K562 (cell line): Measurements from ENCODE around the gene CARD9. TPM values are rescaled to one million over a fixed set of nuclear protein-coding genes. Genes with fewer than 3 reads are reported as not detected.
A peak's percentile ranks its signal among the peaks of the same experiment; 100 is the strongest.

Source experiments
- GTF2A2 ChIP-seq: IDR thresholded peaks from 2 replicates; pipeline ENCODE4 v1.6.1; 2016; ENCODE audit warnings: mild to moderate bottlenecking, missing genetic modification characterization, missing compliant biosample characterization
- KDM5B ChIP-seq: fragments of 200-600 bp; sonication (generic); IDR thresholded peaks from 2 replicates; pipeline ENCODE4 v1.6.1; 2012; ENCODE audit warnings: low read depth, mild to moderate bottlenecking, moderate library complexity, low read length, control low read depth, inconsistent platforms; ENCODE audit not compliant: insufficient replicate concordance
- MCM5 ChIP-seq: fragments of 450-650 bp; IDR thresholded peaks from 2 replicates; pipeline ENCODE4 v1.6.1; 2016; ENCODE audit warnings: low read depth
- NCOA2 ChIP-seq, 2 experiments: fragments of 450-650 bp; IDR thresholded peaks; 2 replicates each; pipeline ENCODE4 v1.6.1; 2018; ENCODE audit warnings: mild to moderate bottlenecking in 2 of 2, moderate library complexity in 1 of 2; ENCODE audit not compliant: partially characterized antibody in 2 of 2
- NELFE ChIP-seq: IDR thresholded peaks from 2 replicates; pipeline ENCODE4 v1.6.1; 2011; ENCODE audit warnings: mild to moderate bottlenecking; ENCODE audit not compliant: insufficient read depth, insufficient read length
- RFX7 ChIP-seq: fragments of 250-450 bp; sonication (Bioruptor Pico); IDR thresholded peaks from 2 replicates; pipeline ENCODE4 v1.5.1; 2021; ENCODE audit warnings: mild to moderate bottlenecking
- XRCC4 ChIP-seq: IDR thresholded peaks from one replicate; pipeline ENCODE4 v1.6.1; 2011; ENCODE audit not compliant: insufficient read depth, insufficient read length; ENCODE audit errors: extremely low read depth
- ZNF133 ChIP-seq: fragments of 250-450 bp; sonication (Bioruptor Pico); IDR thresholded peaks from 2 replicates; pipeline ENCODE4 v1.4.0; 2020; ENCODE audit warnings: mild to moderate bottlenecking
- ZNF224 ChIP-seq: sonication (generic); formaldehyde crosslinking; IDR thresholded peaks from 2 replicates; pipeline ENCODE4 v1.8.0; 2022; ENCODE audit warnings: mild to moderate bottlenecking, missing genetic modification reagents
- ZNF232 ChIP-seq: sonication (generic); formaldehyde crosslinking; IDR thresholded peaks from 2 replicates; pipeline ENCODE4 v1.8.0; 2022; ENCODE audit warnings: mild to moderate bottlenecking, missing genetic modification reagents
- polyA plus RNA-seq, 8 experiments: library from polyadenylated mRNA; depleted of rRNA in 4 of 8; stranded (reverse) in 5 of 8; unstranded in 3 of 8; fragments of >200 nt; fragmentation: Nextera tagmentation in 2 of 8; fragmentation: Illumina TruSeq in 1 of 8; extraction: Ambion mirVana in 2 of 8; extraction: Trizol in 1 of 8; gene quantifications; 2 replicates each; pipeline versions ENCODE4 v1.2.1 to v1.2.3, GENCODE V29; 2011 to 2014; ENCODE audit warnings: inconsistent platforms in 1 of 8, missing spikeins in 1 of 8
- total RNA-seq, 7 experiments: library from RNA; depleted of rRNA in 6 of 7; stranded (reverse); fragments of >200 nt in 6 of 7; fragmentation: Illumina TruSeq in 2 of 7; extraction: Trizol in 2 of 7; gene quantifications; 2 replicates each; pipeline versions ENCODE4 v1.2.1 to v1.2.3, GENCODE V29; 2011 to 2021; ENCODE audit warnings: low replicate concordance in 1 of 7
- TF ChIP-seq, protein P1 (sequence below): fragments of 450-650 bp; IDR thresholded peaks from 2 replicates; pipeline ENCODE4 v1.6.1; 2016
- TF ChIP-seq, protein P2 (sequence below): sonication (generic); formaldehyde crosslinking; IDR thresholded peaks from 2 replicates; pipeline ENCODE4 v1.8.0; 2022; ENCODE audit warnings: mild to moderate bottlenecking, missing genetic modification reagents
- TF ChIP-seq, protein P3 (sequence below): fragments of 450-650 bp; formaldehyde crosslinking; IDR thresholded peaks from 2 replicates; pipeline ENCODE4 v1.4.0; 2020; ENCODE audit warnings: mild to moderate bottlenecking, mixed read lengths
- TF ChIP-seq, protein P4 (sequence below): sonication (generic); formaldehyde crosslinking; IDR thresholded peaks from 2 replicates; pipeline ENCODE4 v1.5.0; 2020; ENCODE audit warnings: missing genetic modification reagents
- TF ChIP-seq, protein P5 (sequence below): fragments of 450-650 bp; conservative IDR thresholded peaks from 2 replicates; pipeline ENCODE4 v1.6.1; 2016; ENCODE audit warnings: missing genetic modification characterization, low read depth, mild to moderate bottlenecking, control low read depth, missing compliant biosample characterization
- TF ChIP-seq, protein P6 (sequence below), 2 experiments: fragments of 450-650 bp; IDR thresholded peaks; 2 replicates each; pipeline ENCODE4 v1.6.1; 2016

The CARD9 gene
- total and polyA plus RNA-seq, 9 of the 15 experiments (the other 6 are each of a cell fraction or from before 2014, with no cell fraction given) = 1.7 to 53.0 (median 9.7) TPM

DNA sequence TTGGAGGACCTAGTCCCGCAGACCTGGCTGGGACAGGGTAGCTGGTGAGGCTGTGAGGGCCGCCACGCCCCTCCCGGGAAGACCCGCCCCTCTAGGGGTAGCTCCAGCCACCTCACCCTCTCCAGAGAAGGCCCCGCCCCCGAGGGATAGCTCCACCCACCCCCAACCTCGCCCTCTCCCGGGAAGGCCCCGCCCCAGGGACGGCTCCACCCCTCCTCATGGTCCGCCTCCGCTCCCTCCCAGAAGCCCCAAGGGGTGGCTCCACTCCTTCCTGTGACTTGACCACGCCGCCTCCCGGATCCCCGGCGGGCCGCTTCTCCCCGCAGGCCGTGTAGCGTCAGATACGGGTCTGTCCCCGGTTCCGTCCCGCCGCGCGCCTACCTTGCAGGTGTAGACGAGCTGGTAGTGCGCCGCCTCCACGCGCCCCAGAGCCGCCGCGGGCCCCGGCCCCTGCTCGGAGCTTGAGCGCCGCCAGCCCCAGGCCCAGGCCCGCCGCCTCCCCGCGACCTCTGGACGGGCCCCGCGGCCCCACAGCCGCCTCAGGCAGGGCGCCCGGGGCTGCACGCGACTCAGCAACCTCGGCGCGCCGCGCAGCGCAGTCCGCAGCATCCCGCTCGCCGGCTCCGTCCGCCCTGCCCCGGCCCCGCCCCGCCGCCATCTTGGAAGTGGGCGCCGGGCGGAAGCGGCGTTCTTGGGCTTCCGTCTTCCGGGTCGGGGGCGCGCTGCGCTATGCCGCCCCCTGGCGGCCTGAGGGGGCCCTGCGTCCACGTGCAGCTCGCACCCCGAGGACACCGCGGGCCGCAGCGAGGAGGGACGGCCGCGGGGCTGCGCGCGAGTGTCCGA lies 10.1 kb downstream of the CARD9 start, which contains the start of gene DNLZ (continued):
- no peak for TF ChIP-seq GTF2A2 (tag)
- TF ChIP-seq RFX7 (CRISPR knock-in tag) = no peak
- no peak for TF ChIP-seq XRCC4
- TF ChIP-seq, protein P1, sequence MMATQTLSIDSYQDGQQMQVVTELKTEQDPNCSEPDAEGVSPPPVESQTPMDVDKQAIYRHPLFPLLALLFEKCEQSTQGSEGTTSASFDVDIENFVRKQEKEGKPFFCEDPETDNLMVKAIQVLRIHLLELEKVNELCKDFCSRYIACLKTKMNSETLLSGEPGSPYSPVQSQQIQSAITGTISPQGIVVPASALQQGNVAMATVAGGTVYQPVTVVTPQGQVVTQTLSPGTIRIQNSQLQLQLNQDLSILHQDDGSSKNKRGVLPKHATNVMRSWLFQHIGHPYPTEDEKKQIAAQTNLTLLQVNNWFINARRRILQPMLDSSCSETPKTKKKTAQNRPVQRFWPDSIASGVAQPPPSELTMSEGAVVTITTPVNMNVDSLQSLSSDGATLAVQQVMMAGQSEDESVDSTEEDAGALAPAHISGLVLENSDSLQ = no peak
- TF ChIP-seq ZNF133 (CRISPR knock-in tag) = no peak
- TF ChIP-seq ZNF232 = no peak
- TF ChIP-seq NELFE = no peak
- TF ChIP-seq, protein P2, sequence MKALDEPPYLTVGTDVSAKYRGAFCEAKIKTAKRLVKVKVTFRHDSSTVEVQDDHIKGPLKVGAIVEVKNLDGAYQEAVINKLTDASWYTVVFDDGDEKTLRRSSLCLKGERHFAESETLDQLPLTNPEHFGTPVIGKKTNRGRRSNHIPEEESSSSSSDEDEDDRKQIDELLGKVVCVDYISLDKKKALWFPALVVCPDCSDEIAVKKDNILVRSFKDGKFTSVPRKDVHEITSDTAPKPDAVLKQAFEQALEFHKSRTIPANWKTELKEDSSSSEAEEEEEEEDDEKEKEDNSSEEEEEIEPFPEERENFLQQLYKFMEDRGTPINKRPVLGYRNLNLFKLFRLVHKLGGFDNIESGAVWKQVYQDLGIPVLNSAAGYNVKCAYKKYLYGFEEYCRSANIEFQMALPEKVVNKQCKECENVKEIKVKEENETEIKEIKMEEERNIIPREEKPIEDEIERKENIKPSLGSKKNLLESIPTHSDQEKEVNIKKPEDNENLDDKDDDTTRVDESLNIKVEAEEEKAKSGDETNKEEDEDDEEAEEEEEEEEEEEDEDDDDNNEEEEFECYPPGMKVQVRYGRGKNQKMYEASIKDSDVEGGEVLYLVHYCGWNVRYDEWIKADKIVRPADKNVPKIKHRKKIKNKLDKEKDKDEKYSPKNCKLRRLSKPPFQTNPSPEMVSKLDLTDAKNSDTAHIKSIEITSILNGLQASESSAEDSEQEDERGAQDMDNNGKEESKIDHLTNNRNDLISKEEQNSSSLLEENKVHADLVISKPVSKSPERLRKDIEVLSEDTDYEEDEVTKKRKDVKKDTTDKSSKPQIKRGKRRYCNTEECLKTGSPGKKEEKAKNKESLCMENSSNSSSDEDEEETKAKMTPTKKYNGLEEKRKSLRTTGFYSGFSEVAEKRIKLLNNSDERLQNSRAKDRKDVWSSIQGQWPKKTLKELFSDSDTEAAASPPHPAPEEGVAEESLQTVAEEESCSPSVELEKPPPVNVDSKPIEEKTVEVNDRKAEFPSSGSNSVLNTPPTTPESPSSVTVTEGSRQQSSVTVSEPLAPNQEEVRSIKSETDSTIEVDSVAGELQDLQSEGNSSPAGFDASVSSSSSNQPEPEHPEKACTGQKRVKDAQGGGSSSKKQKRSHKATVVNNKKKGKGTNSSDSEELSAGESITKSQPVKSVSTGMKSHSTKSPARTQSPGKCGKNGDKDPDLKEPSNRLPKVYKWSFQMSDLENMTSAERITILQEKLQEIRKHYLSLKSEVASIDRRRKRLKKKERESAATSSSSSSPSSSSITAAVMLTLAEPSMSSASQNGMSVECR (CRISPR knock-in tag) = peak; percentile 99
- TF ChIP-seq, protein P3, sequence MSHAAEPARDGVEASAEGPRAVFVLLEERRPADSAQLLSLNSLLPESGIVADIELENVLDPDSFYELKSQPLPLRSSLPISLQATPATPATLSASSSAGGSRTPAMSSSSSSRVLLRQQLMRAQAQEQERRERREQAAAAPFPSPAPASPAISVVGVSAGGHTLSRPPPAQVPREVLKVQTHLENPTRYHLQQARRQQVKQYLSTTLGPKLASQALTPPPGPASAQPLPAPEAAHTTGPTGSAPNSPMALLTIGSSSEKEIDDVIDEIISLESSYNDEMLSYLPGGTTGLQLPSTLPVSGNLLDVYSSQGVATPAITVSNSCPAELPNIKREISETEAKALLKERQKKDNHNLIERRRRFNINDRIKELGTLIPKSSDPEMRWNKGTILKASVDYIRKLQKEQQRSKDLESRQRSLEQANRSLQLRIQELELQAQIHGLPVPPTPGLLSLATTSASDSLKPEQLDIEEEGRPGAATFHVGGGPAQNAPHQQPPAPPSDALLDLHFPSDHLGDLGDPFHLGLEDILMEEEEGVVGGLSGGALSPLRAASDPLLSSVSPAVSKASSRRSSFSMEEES (CRISPR knock-in tag) = peak; percentile 22; the same call in 1 of the 2 replicates
- no peak for TF ChIP-seq MCM5
- no peak for TF ChIP-seq ZNF224 (CRISPR knock-in tag)
- TF ChIP-seq KDM5B = peak; percentile 80
- TF ChIP-seq NCOA2 (IDR thresholded peaks at IDR 0.05; ENCODE audit: partially characterized antibody in 2 of 2) = no peak
- TF ChIP-seq, protein P4, sequence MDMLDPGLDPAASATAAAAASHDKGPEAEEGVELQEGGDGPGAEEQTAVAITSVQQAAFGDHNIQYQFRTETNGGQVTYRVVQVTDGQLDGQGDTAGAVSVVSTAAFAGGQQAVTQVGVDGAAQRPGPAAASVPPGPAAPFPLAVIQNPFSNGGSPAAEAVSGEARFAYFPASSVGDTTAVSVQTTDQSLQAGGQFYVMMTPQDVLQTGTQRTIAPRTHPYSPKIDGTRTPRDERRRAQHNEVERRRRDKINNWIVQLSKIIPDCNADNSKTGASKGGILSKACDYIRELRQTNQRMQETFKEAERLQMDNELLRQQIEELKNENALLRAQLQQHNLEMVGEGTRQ = peak; percentile 70
- TF ChIP-seq, protein P5, sequence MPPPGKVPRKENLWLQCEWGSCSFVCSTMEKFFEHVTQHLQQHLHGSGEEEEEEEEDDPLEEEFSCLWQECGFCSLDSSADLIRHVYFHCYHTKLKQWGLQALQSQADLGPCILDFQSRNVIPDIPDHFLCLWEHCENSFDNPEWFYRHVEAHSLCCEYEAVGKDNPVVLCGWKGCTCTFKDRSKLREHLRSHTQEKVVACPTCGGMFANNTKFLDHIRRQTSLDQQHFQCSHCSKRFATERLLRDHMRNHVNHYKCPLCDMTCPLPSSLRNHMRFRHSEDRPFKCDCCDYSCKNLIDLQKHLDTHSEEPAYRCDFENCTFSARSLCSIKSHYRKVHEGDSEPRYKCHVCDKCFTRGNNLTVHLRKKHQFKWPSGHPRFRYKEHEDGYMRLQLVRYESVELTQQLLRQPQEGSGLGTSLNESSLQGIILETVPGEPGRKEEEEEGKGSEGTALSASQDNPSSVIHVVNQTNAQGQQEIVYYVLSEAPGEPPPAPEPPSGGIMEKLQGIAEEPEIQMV (tag) = no peak
- TF ChIP-seq, protein P6, sequence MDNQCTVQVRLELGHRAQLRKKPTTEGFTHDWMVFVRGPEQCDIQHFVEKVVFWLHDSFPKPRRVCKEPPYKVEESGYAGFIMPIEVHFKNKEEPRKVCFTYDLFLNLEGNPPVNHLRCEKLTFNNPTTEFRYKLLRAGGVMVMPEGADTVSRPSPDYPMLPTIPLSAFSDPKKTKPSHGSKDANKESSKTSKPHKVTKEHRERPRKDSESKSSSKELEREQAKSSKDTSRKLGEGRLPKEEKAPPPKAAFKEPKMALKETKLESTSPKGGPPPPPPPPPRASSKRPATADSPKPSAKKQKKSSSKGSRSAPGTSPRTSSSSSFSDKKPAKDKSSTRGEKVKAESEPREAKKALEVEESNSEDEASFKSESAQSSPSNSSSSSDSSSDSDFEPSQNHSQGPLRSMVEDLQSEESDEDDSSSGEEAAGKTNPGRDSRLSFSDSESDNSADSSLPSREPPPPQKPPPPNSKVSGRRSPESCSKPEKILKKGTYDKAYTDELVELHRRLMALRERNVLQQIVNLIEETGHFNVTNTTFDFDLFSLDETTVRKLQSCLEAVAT (IDR thresholded peaks at IDR 0.05) = no peak
